ENCODE data around the gene AKT2. TPM values are rescaled to one million over a fixed set of nuclear protein-coding genes. Genes with fewer than 3 reads are reported as not detected.

The AKT2 gene
- total and polyA plus RNA-seq, 3 donors from 2014 or later: 154 to 229 (median 195) TPM

GRCh38 chr19:40280608-40281221, 4.4 kb downstream of the AKT2 start:
- Histone ChIP-seq H3K27me3 (no peaks in the 10 kb centered on the region), H3K9me3 (no peaks in the 10 kb centered on the region), H3K4me1 (peaks cover 81% of the 10 kb centered on the region), H3K27ac (peak overlapping the region; percentile 69 to 88), H3K36me3 (ENCODE audit: low read depth, missing control alignments) (no peaks in the 10 kb centered on the region), H3K4me3 (no peak overlapping the region)
- intact Hi-C loops (cut with DNase I; ENCODE audit: low total_unique reads): no loop called here
- TF ChIP-seq POLR2A (IDR thresholded peaks at IDR 0.05) (no peak), CTCF (IDR thresholded peaks at IDR 0.05) (no peak)
- WGBS, 2 donors: 43 to 71% methylated on average over 10 of the region's 10 CpGs
- DNase-seq: peak; percentile 60

GRCh38 chr19:40279761-40280607, 5.2 kb downstream of the AKT2 start:
- 50 to 76% methylated on average over 13 to 17 of the region's 17 CpGs for WGBS, 2 donors
- TF ChIP-seq POLR2A (IDR thresholded peaks at IDR 0.05): no peak
- TF ChIP-seq CTCF (IDR thresholded peaks at IDR 0.05): no peak
- H3K4me1 ChIP-seq: peaks cover 84% of the 10 kb centered on the region
- H3K9me3 ChIP-seq: no peaks in the 10 kb centered on the region
- DNase-seq: no peak
- no peaks in the 10 kb centered on the region for H3K27me3 ChIP-seq
- H3K4me3 ChIP-seq: no peak overlapping the region
- intact Hi-C loops (cut with DNase I; ENCODE audit: low total_unique reads): no loop called here
- H3K27ac ChIP-seq: peak overlapping the region; percentile 69 to 88
- no peaks in the 10 kb centered on the region for H3K36me3 ChIP-seq (ENCODE audit: low read depth, missing control alignments)

- Histone ChIP-seq H3K36me3 (ENCODE audit: low read depth, missing control alignments) (no peaks in the 10 kb centered on the region), H3K27me3 (no peaks in the 10 kb centered on the region), H3K27ac (peak overlapping the region; percentile 69 to 88), H3K4me3 (peak overlapping the region in 1 of 2 donors; percentile 1), H3K4me1 (peaks cover 90% of the 10 kb centered on the region), H3K9me3 (no peaks in the 10 kb centered on the region)
- no peak for TF ChIP-seq CTCF (IDR thresholded peaks at IDR 0.05)
- no peak for TF ChIP-seq POLR2A (IDR thresholded peaks at IDR 0.05)
- intact Hi-C loops (cut with DNase I; ENCODE audit: low total_unique reads): no loop called here
- peak; percentile 79 for DNase-seq
- WGBS, 2 donors: 28 to 40% methylated on average over 2 to 15 of the region's 15 CpGs
Measured at GRCh38 chr19:40279120-40279551, 6.0 kb downstream of the AKT2 start.

- Histone ChIP-seq H3K9me3 (no peaks in the 10 kb centered on the region), H3K36me3 (ENCODE audit: low read depth, missing control alignments) (no peaks in the 10 kb centered on the region), H3K4me3 (peak overlapping the region in 1 of 2 donors; percentile 1), H3K4me1 (peaks cover 90% of the 10 kb centered on the region), H3K27me3 (no peaks in the 10 kb centered on the region), H3K27ac (peak overlapping the region; percentile 69 to 88)
- no peak for DNase-seq
- WGBS, 2 donors: 48 to 69% methylated on average over 13 to 15 of the region's 16 CpGs
- no peak for TF ChIP-seq POLR2A (IDR thresholded peaks at IDR 0.05)
- no peak for TF ChIP-seq CTCF (IDR thresholded peaks at IDR 0.05)
- intact Hi-C loops (cut with DNase I; ENCODE audit: low total_unique reads): no loop called here
Measured at GRCh38 chr19:40278361-40279035, 6.6 kb downstream of the AKT2 start.
